Keratinocyte (primary cell): ENCODE results near the gene RPS27L. TPM values are rescaled to one million over a fixed set of nuclear protein-coding genes. Genes with fewer than 3 reads are reported as not detected.
A peak's percentile ranks its signal among the peaks of the same experiment; 100 is the strongest.

Experiments used
- DNase-seq: peaks from one replicate; pipeline ENCODE4 v3.0.0-alpha.2; 2011; ENCODE audit warnings: low read depth, missing footprints, low spot score
- FAIRE-seq: peaks from 2 replicates; lab custom pipeline; 2011; peaks lifted over from hg19 to GRCh38; lab: Jason Lieb, UNC
- H2AFZ ChIP-seq: 2 replicates; pipeline ENCODE4 v1.6.0; 2012; ENCODE audit warnings: low read length, control low read depth, inconsistent platforms; ENCODE audit not compliant: control insufficient read depth
- H3K27ac ChIP-seq: 2 replicates; pipeline ENCODE4 v1.5.1; 2011; ENCODE audit warnings: low read length; ENCODE audit not compliant: control insufficient read depth, insufficient read depth
- H3K27me3 ChIP-seq: 3 replicates; pipeline ENCODE4 v1.6.0; 2011; ENCODE audit warnings: low read length; ENCODE audit not compliant: control insufficient read depth, insufficient read depth; ENCODE audit errors: extremely low read depth
- H3K36me3 ChIP-seq, 2 experiments: 2 replicates in 1 of 2; 3 replicates in 1 of 2; pipeline ENCODE4 v1.5.1; 2011; ENCODE audit warnings: low read length in 2 of 2, mild to moderate bottlenecking in 1 of 2; ENCODE audit not compliant: control insufficient read depth in 2 of 2, insufficient read depth in 2 of 2; ENCODE audit errors: extremely low read depth in 1 of 2
- H3K4me1 ChIP-seq: 3 replicates; pipeline ENCODE4 v1.5.1; 2011; ENCODE audit warnings: low read length; ENCODE audit not compliant: control insufficient read depth, insufficient read depth; ENCODE audit errors: extremely low read depth
- H3K4me2 ChIP-seq: 3 replicates; pipeline ENCODE4 v1.6.0; 2011; ENCODE audit warnings: low read depth, low read length; ENCODE audit not compliant: control insufficient read depth, insufficient read depth; ENCODE audit errors: extremely low read depth
- H3K4me3 ChIP-seq, 3 experiments: fragments of 200-600 bp in 1 of 3; sonication (generic) in 1 of 3; 2 replicates in 2 of 3; 3 replicates in 1 of 3; pipeline ENCODE4 v1.5.1; 2011 to 2016; ENCODE audit warnings: low read length in 3 of 3, mild to moderate bottlenecking in 3 of 3, control low read depth in 2 of 3, inconsistent platforms in 1 of 3, low read depth in 1 of 3, mixed read lengths in 1 of 3, mixed run types in 1 of 3, moderate library complexity in 1 of 3; ENCODE audit not compliant: control insufficient read depth in 2 of 3, insufficient read depth in 2 of 3; ENCODE audit errors: extremely low read depth in 1 of 3
- H3K79me2 ChIP-seq: 2 replicates; pipeline ENCODE4 v1.6.0; 2012; ENCODE audit warnings: low read length; ENCODE audit not compliant: control insufficient read depth, insufficient read depth
- H3K9ac ChIP-seq: 3 replicates; pipeline ENCODE4 v1.6.0; 2011; ENCODE audit warnings: low read length; ENCODE audit not compliant: control insufficient read depth, insufficient read depth; ENCODE audit errors: extremely low read depth
- H3K9me1 ChIP-seq: 3 replicates; pipeline ENCODE4 v1.6.0; 2011; ENCODE audit warnings: low read length; ENCODE audit not compliant: control insufficient read depth, insufficient read depth; ENCODE audit errors: extremely low read depth
- H3K9me3 ChIP-seq: 2 replicates; pipeline ENCODE4 v1.5.1; 2012; ENCODE audit warnings: low read depth, low read length; ENCODE audit not compliant: control insufficient read depth
- H4K20me1 ChIP-seq: 3 replicates; pipeline ENCODE4 v1.6.0; 2011; ENCODE audit warnings: low read length; ENCODE audit not compliant: control insufficient read depth, insufficient read depth; ENCODE audit errors: extremely low read depth
- CTCF ChIP-seq, 3 experiments: IDR thresholded peaks in 1 of 3; conservative IDR thresholded peaks in 1 of 3; optimal IDR thresholded peaks in 1 of 3; 2 replicates in 2 of 3; 3 replicates in 1 of 3; pipeline versions ENCODE3 to v1.5.1; 2011; ENCODE audit warnings: low read length in 3 of 3, mild to moderate bottlenecking in 3 of 3, moderate library complexity in 2 of 3, control low read depth in 1 of 3, inconsistent platforms in 1 of 3; ENCODE audit not compliant: insufficient read depth in 2 of 3; ENCODE audit errors: extremely low read depth in 1 of 3
- EZH2 ChIP-seq: IDR thresholded peaks from one replicate; pipeline ENCODE4 v1.6.1; 2012; ENCODE audit warnings: inconsistent platforms, mild to moderate bottlenecking, low read length, moderate library complexity
- dilution Hi-C: fragments of 300-500 bp; cut with MboI; formaldehyde crosslinking; loops from one replicate; pipeline ENCODE4 v1.7.0; 2020; ENCODE audit warnings: low sequenced_read_pairs; ENCODE audit not compliant: extremely low pct_ligation_motif_present
- polyA plus RNA-seq, 5 experiments: library from polyadenylated mRNA; depleted of rRNA in 3 of 5; stranded (reverse) in 3 of 5; stranded (forward) in 1 of 5; unstranded in 1 of 5; fragments of >200 nt; gene quantifications; 1 replicate in 1 of 5; 2 replicates in 3 of 5; 3 replicates in 1 of 5; pipeline versions ENCODE4 v1.2.1 to v1.2.3, GENCODE V29; 2011 to 2012; ENCODE audit warnings: missing spikeins in 2 of 5, low read depth in 1 of 5, low replicate concordance in 1 of 5

Gene RPS27L
- polyA plus RNA-seq, 1 donor (not counting 4 experiments of a cell fraction or from before 2014, with no cell fraction given) = 208 TPM

DNA sequence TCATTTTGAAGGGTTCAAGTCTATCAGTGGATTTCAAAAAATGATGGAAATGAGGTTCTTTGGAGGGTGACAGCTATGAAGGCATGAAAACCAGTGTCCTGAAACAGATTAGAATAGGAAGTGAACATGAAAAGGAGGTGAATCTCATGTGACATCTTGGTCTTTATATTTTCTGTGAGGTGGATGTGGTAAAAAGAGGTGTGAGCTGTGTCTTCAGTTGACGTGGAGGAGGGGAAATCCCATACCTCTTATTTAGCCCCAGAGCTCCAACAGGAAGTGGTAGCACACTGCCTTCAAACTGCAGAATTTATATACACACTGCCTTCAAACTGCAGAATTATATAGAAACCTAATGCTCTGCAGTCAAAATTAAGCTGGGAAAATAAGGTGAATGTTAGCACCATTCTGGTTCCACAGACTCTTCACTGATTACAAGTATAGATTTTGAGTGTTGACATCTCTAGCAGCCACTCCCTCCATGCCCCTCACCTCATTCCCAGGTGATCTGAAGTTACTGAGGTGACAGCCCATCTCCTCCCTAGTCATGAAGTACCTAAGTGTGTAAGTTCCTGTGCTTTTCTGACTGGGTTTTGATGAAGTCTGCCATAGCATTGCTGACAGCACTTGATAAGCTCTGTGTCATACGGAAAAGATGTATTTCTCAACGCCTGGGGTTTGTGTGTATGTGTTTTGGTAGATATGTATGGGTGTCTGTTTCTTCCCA is 34.8 kb upstream of the RPS27L start:
- TF ChIP-seq CTCF (optimal IDR thresholded peaks at IDR 0.05 in 1 of 3, IDR thresholded peaks at IDR 0.05 in 1 of 3, conservative IDR thresholded peaks at IDR 0.05 in 1 of 3; ENCODE audit: extremely low read depth in 1 of 3, insufficient read depth in 2 of 3, low read length in 3 of 3) = no peak
- TF ChIP-seq EZH2 = no peak
- H3K27me3 ChIP-seq = no peaks in the 10 kb centered on the region
- no peak for DNase-seq
- no peak overlapping the region for H3K4me3 ChIP-seq
- no peaks in the 10 kb centered on the region for H4K20me1 ChIP-seq
- no peaks in the 10 kb centered on the region for H3K9me1 ChIP-seq
- H3K4me1 ChIP-seq = peaks cover 26% of the 10 kb centered on the region
- no peaks in the 10 kb centered on the region for H3K36me3 ChIP-seq
- no peak overlapping the region for H3K4me2 ChIP-seq
- H3K27ac ChIP-seq = no peak overlapping the region
- no peak for FAIRE-seq
- peaks cover 55% of the 10 kb centered on the region for H3K79me2 ChIP-seq
- H3K9ac ChIP-seq = no peak overlapping the region
- no peaks in the 10 kb centered on the region for H3K9me3 ChIP-seq
- dilution Hi-C loops = no loop called here
- H2AFZ ChIP-seq = no peak overlapping the region

- Histone ChIP-seq H3K27me3 (no peaks in the 10 kb centered on the region), H3K9me3 (no peaks in the 10 kb centered on the region), H2AFZ (no peak overlapping the region), H3K4me2 (peak overlapping the region; percentile 88), H4K20me1 (no peaks in the 10 kb centered on the region), H3K79me2 (peaks cover 49% of the 10 kb centered on the region), H3K4me3 (peak overlapping the region; percentile 75 to 93 (median 86)), H3K9ac (no peak overlapping the region), H3K9me1 (no peaks in the 10 kb centered on the region), H3K36me3 (no peaks in the 10 kb centered on the region), H3K27ac (peak overlapping the region; percentile 60), H3K4me1 (peaks cover 33% of the 10 kb centered on the region)
- no peak for DNase-seq
- FAIRE-seq = no peak
- TF ChIP-seq CTCF (optimal IDR thresholded peaks at IDR 0.05 in 1 of 3, IDR thresholded peaks at IDR 0.05 in 1 of 3, conservative IDR thresholded peaks at IDR 0.05 in 1 of 3; ENCODE audit: extremely low read depth in 1 of 3, insufficient read depth in 2 of 3, low read length in 3 of 3) (no peak), EZH2 (no peak)
- dilution Hi-C loops = no loop called here
These were observed 33.7 kb upstream of the RPS27L start for GRCh38 chr15:63190769-63191649.
